Gastrocnemius medialis (tissue), 4 donors: ENCODE results near the gene RNF115. TPM values are rescaled to one million over a fixed set of nuclear protein-coding genes. Genes with fewer than 3 reads are reported as not detected.

ENCODE experiments used
- ATAC-seq, 2 donors: fragments of 150-250 bp; one replicate each; pipeline ENCODE4 v1.9.1; 2016
- DNase-seq, 2 donors: peaks; one replicate each; pipeline ENCODE4 v3.0.0-alpha.2; 2019
- H3K27ac ChIP-seq, 4 donors: fragments of 200-600 bp; sonication (generic); 1 replicate in 1 of 4; 2 replicates in 3 of 4; pipeline ENCODE4 v1.5.1; 2016 to 2018; ENCODE audit warnings: mild to moderate bottlenecking in 2 of 4, moderate library complexity in 1 of 4
- H3K27me3 ChIP-seq, 3 donors: fragments of 200-600 bp; sonication (generic) in 2 of 3; 1 replicate in 1 of 3; 2 replicates in 2 of 3; pipeline versions ENCODE4 v1.5.1 to v1.6.0; 2016 to 2019; ENCODE audit warnings: mild to moderate bottlenecking in 1 of 3, moderate library complexity in 1 of 3
- H3K36me3 ChIP-seq, 2 donors: fragments of 200-600 bp; sonication (generic) in 1 of 2; one replicate each; pipeline ENCODE4 v1.5.1; 2017 to 2018
- H3K4me1 ChIP-seq, 2 donors: fragments of 200-600 bp; sonication (generic) in 1 of 2; one replicate each; pipeline ENCODE4 v1.5.1; 2016 to 2017; ENCODE audit warnings: mild to moderate bottlenecking in 2 of 2
- H3K4me3 ChIP-seq, 4 donors: fragments of 200-600 bp; sonication (generic) in 3 of 4; 1 replicate in 1 of 4; 2 replicates in 3 of 4; pipeline ENCODE4 v1.5.1; 2016 to 2019; ENCODE audit warnings: mild to moderate bottlenecking in 2 of 4
- H3K9me3 ChIP-seq, 3 donors: fragments of 200-600 bp; sonication (generic) in 2 of 3; 1 replicate in 1 of 3; 2 replicates in 2 of 3; pipeline ENCODE4 v1.5.1; 2016 to 2019
- CTCF ChIP-seq, 5 experiments: fragments of 450-650 bp in 3 of 5; fragments of 200-600 bp in 2 of 5; sonication (generic) in 2 of 5; IDR thresholded peaks in 4 of 5; conservative IDR thresholded peaks in 1 of 5; 1 replicate in 4 of 5; 2 replicates in 1 of 5; pipeline ENCODE4 v1.5.1; 2016 to 2019; ENCODE audit warnings: antibody characterized with exemption in 5 of 5, mild to moderate bottlenecking in 3 of 5, moderate library complexity in 3 of 5
- POLR2A ChIP-seq, 2 donors: fragments of 450-650 bp; IDR thresholded peaks; one replicate each; pipeline ENCODE4 v1.6.1; 2017; ENCODE audit warnings: antibody characterized with exemption in 2 of 2, mild to moderate bottlenecking in 2 of 2, moderate library complexity in 2 of 2
- in situ Hi-C, 4 donors: fragments of 200-750 bp; cut with MboI; loops; one replicate each; pipeline versions ENCODE4 v1.15.0 to v1.8.0; 2017; ENCODE audit warnings: low sequenced_read_pairs in 4 of 4
- intact Hi-C: fragments of 100-400 bp; cut with DNase I; formaldehyde crosslinking; loops from one replicate; pipeline ENCODE4 v1.15.1; 2023; ENCODE audit warnings: low total_unique reads
- total RNA-seq, 4 donors: library from RNA; depleted of rRNA; stranded (reverse); fragments of >200 nt; gene quantifications; one replicate each; pipeline versions ENCODE4 v1.1.0 to v1.2.3, GENCODE V29; 2016

The RNF115 gene
- total RNA-seq, 4 donors from 2014 or later = 16.1 to 65.4 (median 37.3) TPM

- Histone ChIP-seq H3K27ac (no peak overlapping the region), H3K27me3 (no peaks in the 10 kb centered on the region), H3K9me3 (no peaks in the 10 kb centered on the region), H3K4me1 (no peaks in the 10 kb centered on the region), H3K36me3 (peaks cover 0 to 89% of the 10 kb centered on the region in 2 donors), H3K4me3 (no peak overlapping the region)
- DNase-seq = no peak
- in situ Hi-C loops = no loop called here
- ATAC-seq = peak; percentile 11 to 38
- intact Hi-C loops = no loop called here
- TF ChIP-seq CTCF (IDR thresholded peaks at IDR 0.05 in 4 of 5, conservative IDR thresholded peaks at IDR 0.05 in 1 of 5) (no peak), POLR2A (IDR thresholded peaks at IDR 0.05) (no peak)
These were observed 72.3 kb downstream of the RNF115 start for GRCh38 chr1:145751491-145752037.

GRCh38 chr1:145750426-145750825 is 73.5 kb downstream of the RNF115 start:
- no peaks in the 10 kb centered on the region for H3K27me3 ChIP-seq
- TF ChIP-seq POLR2A (IDR thresholded peaks at IDR 0.05) = no peak
- TF ChIP-seq CTCF (IDR thresholded peaks at IDR 0.05 in 4 of 5, conservative IDR thresholded peaks at IDR 0.05 in 1 of 5) = no peak
- ATAC-seq = no peak
- in situ Hi-C loops = no loop called here
- no peaks in the 10 kb centered on the region for H3K4me1 ChIP-seq
- H3K27ac ChIP-seq = no peak overlapping the region
- no peak overlapping the region for H3K4me3 ChIP-seq
- no peaks in the 10 kb centered on the region for H3K9me3 ChIP-seq
- H3K36me3 ChIP-seq = peaks cover 0 to 91% of the 10 kb centered on the region in 2 donors
- DNase-seq = no peak
- intact Hi-C loops = no loop called here

GRCh38 chr1:145747398-145748247 is 76.3 kb downstream of the RNF115 start:
- ATAC-seq = no peak
- Histone ChIP-seq H3K4me3 (no peak overlapping the region), H3K9me3 (no peaks in the 10 kb centered on the region), H3K4me1 (no peaks in the 10 kb centered on the region), H3K36me3 (peaks cover 4 to 97% of the 10 kb centered on the region in 2 donors), H3K27me3 (no peaks in the 10 kb centered on the region), H3K27ac (no peak overlapping the region)
- no peak for DNase-seq
- intact Hi-C loops = no loop called here
- no peak for TF ChIP-seq CTCF (IDR thresholded peaks at IDR 0.05 in 4 of 5, conservative IDR thresholded peaks at IDR 0.05 in 1 of 5)
- TF ChIP-seq POLR2A (IDR thresholded peaks at IDR 0.05) = no peak
- in situ Hi-C loops = no loop called here

- no peak for TF ChIP-seq POLR2A (IDR thresholded peaks at IDR 0.05)
- no peak for TF ChIP-seq CTCF (IDR thresholded peaks at IDR 0.05 in 4 of 5, conservative IDR thresholded peaks at IDR 0.05 in 1 of 5)
- intact Hi-C loops = no loop called here
- no peak overlapping the region for H3K4me3 ChIP-seq
- H3K27me3 ChIP-seq = no peaks in the 10 kb centered on the region
- peak in 1 of 2 donors; percentile 38 for ATAC-seq
- peaks cover 4 to 50% of the 10 kb centered on the region in 2 donors for H3K36me3 ChIP-seq
- H3K9me3 ChIP-seq = no peaks in the 10 kb centered on the region
- no peak for DNase-seq
- no peaks in the 10 kb centered on the region for H3K4me1 ChIP-seq
- H3K27ac ChIP-seq = no peak overlapping the region
- in situ Hi-C loops = no loop called here
These were observed 83.6 kb downstream of the RNF115 start for GRCh38 chr1:145740269-145740668.
